PC-9 (cell line): ENCODE results near the gene IQSEC1.

Experiments
- CTCF ChIP-seq: fragments of 200-600 bp; sonication (generic); conservative IDR thresholded peaks from 2 replicates; pipeline ENCODE4 v1.6.1; 2017; ENCODE audit warnings: mixed run types, antibody characterized with exemption, mild to moderate bottlenecking, moderate library complexity
- EZH2 ChIP-seq: fragments of 200-600 bp; sonication (generic); IDR thresholded peaks from 2 replicates; pipeline ENCODE4 v1.8.0; 2017; ENCODE audit warnings: antibody characterized with exemption, low read depth

GRCh38 chr3:13079051-13079450, 5.8 kb upstream of the IQSEC1 start:
- TF ChIP-seq CTCF (no peak), EZH2 (no peak)
